Bronchial epithelial cell (primary cell): Measurements from ENCODE around the gene FNDC3B. TPM values are rescaled to one million over a fixed set of nuclear protein-coding genes. Genes with fewer than 3 reads are reported as not detected.

Experiments
- DNase-seq: peaks from one replicate; pipeline ENCODE4 v3.0.0-alpha.2; 2010; ENCODE audit warnings: low read depth
- FAIRE-seq: peaks from 2 replicates; lab custom pipeline; 2011; peaks lifted over from hg19 to GRCh38; lab: Jason Lieb, UNC
- H3K27me3 ChIP-seq: 2 replicates; pipeline ENCODE4 v1.5.1; 2011; ENCODE audit warnings: low read length; ENCODE audit not compliant: control insufficient read depth, insufficient read depth
- H3K36me3 ChIP-seq: 2 replicates; pipeline ENCODE4 v1.5.1; 2011; ENCODE audit warnings: low read length; ENCODE audit not compliant: control insufficient read depth, insufficient read depth
- H3K4me3 ChIP-seq: 2 replicates; pipeline ENCODE4 v1.5.1; 2011; ENCODE audit warnings: mild to moderate bottlenecking, low read depth, low read length, control low read depth
- CTCF ChIP-seq: IDR thresholded peaks from 2 replicates; pipeline ENCODE4 v1.5.1; 2011; ENCODE audit warnings: mild to moderate bottlenecking, moderate library complexity, low read length, control low read depth, inconsistent platforms; ENCODE audit not compliant: insufficient read depth, severe bottlenecking
- total RNA-seq: library from RNA; depleted of rRNA; stranded (reverse); fragments of >200 nt; gene quantifications from 2 replicates; pipeline ENCODE4 v1.2.1, GENCODE V29; 2014

FNDC3B gene
- total RNA-seq, 1 donor from 2014 or later = 39.2 TPM

- no peak for TF ChIP-seq CTCF
- Histone ChIP-seq H3K36me3 (peaks cover 2% of the 10 kb centered on the region), H3K4me3 (no peak overlapping the region), H3K27me3 (no peaks in the 10 kb centered on the region)
- no peak for FAIRE-seq
- DNase-seq = no peak
Observed at GRCh38 chr3:172227340-172228035, 188.1 kb downstream of the FNDC3B start.

GRCh38 chr3:172228036-172228415 lies 188.6 kb downstream of the FNDC3B start:
- TF ChIP-seq CTCF = no peak
- Histone ChIP-seq H3K27me3 (no peaks in the 10 kb centered on the region), H3K36me3 (peaks cover 2% of the 10 kb centered on the region), H3K4me3 (no peak overlapping the region)
- DNase-seq = no peak
- FAIRE-seq = no peak

- Histone ChIP-seq H3K4me3 (no peak overlapping the region), H3K27me3 (no peaks in the 10 kb centered on the region), H3K36me3 (peaks cover 2% of the 10 kb centered on the region)
- DNase-seq (no peak), FAIRE-seq (no peak)
- no peak for TF ChIP-seq CTCF
Observed at GRCh38 chr3:172229462-172229861, 190.1 kb downstream of the FNDC3B start.

DNA sequence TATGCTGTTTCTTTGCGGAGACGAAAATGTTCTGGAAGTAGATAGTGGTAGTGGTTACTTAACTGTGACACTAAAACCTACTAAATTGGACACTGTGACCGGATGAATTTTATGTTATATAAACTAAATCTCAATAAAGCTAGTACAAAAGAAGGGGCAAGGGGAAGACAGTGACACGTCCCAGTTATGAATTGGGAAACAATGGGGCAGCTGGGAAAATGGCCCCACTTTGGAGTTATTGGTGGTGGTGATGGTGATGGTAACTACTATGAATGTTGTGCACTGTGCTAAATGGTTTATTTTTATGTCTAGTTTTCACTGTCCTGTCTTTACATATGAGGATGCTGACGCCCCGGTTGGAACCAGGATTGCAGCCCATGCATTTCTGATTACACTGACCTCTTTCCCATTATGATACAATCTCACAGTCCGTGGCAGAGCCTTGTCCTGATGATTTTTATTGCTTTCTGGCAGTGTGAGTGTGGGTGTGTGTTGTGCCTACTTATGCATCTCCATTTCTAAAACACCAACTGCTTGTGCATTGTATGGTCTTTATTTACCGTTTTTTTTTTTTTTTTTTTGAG lies 192.0 kb downstream of the FNDC3B start:
- no peak overlapping the region for H3K4me3 ChIP-seq
- peaks cover 2% of the 10 kb centered on the region for H3K36me3 ChIP-seq
- FAIRE-seq = no peak
- DNase-seq = no peak
- H3K27me3 ChIP-seq = no peaks in the 10 kb centered on the region
- no peak for TF ChIP-seq CTCF

GRCh38 chr3:172232579-172233212 lies 193.3 kb downstream of the FNDC3B start:
- Histone ChIP-seq H3K27me3 (no peaks in the 10 kb centered on the region), H3K4me3 (no peak overlapping the region), H3K36me3 (no peaks in the 10 kb centered on the region)
- no peak for FAIRE-seq
- no peak for DNase-seq
- no peak for TF ChIP-seq CTCF
